ENCODE data around the gene STK32C. TPM values are rescaled to one million over a fixed set of nuclear protein-coding genes. Genes with fewer than 3 reads are reported as not detected.
"Not testable (repeated sequence)": the region's sequence is repeated elsewhere in the genome, so short reads cannot be mapped to it uniquely, and the experiment has no call there.

The STK32C gene
- polyA plus RNA-seq, 2 of the 4 experiments (the other 2 are of a cell fraction), result 29.9 to 43.6 TPM

- Histone ChIP-seq H3K9me3 (no peaks in the 10 kb centered on the region), H3K4me2 (no peak overlapping the region), H3K4me3 (no peak overlapping the region), H3K27ac (no peak overlapping the region), H3K4me1 (peaks cover 7% of the 10 kb centered on the region; the same call in 1 of the 3 replicates)
- CTCF ChIA-PET, result interaction anchor here (1.0 kb wide), 1 partner anchor 13 kb away, joined by 3 read pairs; no protein-coding TSS in a partner anchor
- no peak for TF ChIP-seq HOXA7 (CRISPR knock-in tag; IDR thresholded peaks at IDR 0.05)
- TF ChIP-seq POLR2AphosphoS2 (conservative IDR thresholded peaks at IDR 0.05; ENCODE audit: low read length), result no peak
- TF ChIP-seq, protein P1, sequence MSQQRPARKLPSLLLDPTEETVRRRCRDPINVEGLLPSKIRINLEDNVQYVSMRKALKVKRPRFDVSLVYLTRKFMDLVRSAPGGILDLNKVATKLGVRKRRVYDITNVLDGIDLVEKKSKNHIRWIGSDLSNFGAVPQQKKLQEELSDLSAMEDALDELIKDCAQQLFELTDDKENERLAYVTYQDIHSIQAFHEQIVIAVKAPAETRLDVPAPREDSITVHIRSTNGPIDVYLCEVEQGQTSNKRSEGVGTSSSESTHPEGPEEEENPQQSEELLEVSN (IDR thresholded peaks at IDR 0.05; ENCODE audit: borderline replicate concordance, low read depth), result no peak
- no peak for TF ChIP-seq ZSCAN20 (CRISPR knock-in tag; IDR thresholded peaks at IDR 0.05)
- no peak for TF ChIP-seq CHD4 (IDR thresholded peaks at IDR 0.05; ENCODE audit: borderline replicate concordance)
- no peak for TF ChIP-seq SMC3 (IDR thresholded peaks at IDR 0.05)
- no peak for TF ChIP-seq JUNB (IDR thresholded peaks at IDR 0.05)
- TF ChIP-seq, protein P2, sequence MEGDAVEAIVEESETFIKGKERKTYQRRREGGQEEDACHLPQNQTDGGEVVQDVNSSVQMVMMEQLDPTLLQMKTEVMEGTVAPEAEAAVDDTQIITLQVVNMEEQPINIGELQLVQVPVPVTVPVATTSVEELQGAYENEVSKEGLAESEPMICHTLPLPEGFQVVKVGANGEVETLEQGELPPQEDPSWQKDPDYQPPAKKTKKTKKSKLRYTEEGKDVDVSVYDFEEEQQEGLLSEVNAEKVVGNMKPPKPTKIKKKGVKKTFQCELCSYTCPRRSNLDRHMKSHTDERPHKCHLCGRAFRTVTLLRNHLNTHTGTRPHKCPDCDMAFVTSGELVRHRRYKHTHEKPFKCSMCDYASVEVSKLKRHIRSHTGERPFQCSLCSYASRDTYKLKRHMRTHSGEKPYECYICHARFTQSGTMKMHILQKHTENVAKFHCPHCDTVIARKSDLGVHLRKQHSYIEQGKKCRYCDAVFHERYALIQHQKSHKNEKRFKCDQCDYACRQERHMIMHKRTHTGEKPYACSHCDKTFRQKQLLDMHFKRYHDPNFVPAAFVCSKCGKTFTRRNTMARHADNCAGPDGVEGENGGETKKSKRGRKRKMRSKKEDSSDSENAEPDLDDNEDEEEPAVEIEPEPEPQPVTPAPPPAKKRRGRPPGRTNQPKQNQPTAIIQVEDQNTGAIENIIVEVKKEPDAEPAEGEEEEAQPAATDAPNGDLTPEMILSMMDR (IDR thresholded peaks at IDR 0.05), result no peak
- TF ChIP-seq HOXB5 (CRISPR knock-in tag; IDR thresholded peaks at IDR 0.05), result no peak
- no peak for TF ChIP-seq NR3C1 (IDR thresholded peaks at IDR 0.05)
- TF ChIP-seq, protein P3, sequence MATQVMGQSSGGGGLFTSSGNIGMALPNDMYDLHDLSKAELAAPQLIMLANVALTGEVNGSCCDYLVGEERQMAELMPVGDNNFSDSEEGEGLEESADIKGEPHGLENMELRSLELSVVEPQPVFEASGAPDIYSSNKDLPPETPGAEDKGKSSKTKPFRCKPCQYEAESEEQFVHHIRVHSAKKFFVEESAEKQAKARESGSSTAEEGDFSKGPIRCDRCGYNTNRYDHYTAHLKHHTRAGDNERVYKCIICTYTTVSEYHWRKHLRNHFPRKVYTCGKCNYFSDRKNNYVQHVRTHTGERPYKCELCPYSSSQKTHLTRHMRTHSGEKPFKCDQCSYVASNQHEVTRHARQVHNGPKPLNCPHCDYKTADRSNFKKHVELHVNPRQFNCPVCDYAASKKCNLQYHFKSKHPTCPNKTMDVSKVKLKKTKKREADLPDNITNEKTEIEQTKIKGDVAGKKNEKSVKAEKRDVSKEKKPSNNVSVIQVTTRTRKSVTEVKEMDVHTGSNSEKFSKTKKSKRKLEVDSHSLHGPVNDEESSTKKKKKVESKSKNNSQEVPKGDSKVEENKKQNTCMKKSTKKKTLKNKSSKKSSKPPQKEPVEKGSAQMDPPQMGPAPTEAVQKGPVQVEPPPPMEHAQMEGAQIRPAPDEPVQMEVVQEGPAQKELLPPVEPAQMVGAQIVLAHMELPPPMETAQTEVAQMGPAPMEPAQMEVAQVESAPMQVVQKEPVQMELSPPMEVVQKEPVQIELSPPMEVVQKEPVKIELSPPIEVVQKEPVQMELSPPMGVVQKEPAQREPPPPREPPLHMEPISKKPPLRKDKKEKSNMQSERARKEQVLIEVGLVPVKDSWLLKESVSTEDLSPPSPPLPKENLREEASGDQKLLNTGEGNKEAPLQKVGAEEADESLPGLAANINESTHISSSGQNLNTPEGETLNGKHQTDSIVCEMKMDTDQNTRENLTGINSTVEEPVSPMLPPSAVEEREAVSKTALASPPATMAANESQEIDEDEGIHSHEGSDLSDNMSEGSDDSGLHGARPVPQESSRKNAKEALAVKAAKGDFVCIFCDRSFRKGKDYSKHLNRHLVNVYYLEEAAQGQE (IDR thresholded peaks at IDR 0.05), result no peak
- 78% methylated on average over 12 of the region's 21 CpGs for WGBS (ENCODE audit: missing lambda C conversion rate)
- ATAC-seq (no peak), FAIRE-seq (no peak), DNase-seq (ENCODE audit: low read depth in 1 of 2, low spot score in 1 of 2) (no peak)
- POLR2A ChIA-PET, result no interaction called here
Observed at GRCh38 chr10:132269266-132270230, 38.2 kb downstream of the STK32C start.

DNA sequence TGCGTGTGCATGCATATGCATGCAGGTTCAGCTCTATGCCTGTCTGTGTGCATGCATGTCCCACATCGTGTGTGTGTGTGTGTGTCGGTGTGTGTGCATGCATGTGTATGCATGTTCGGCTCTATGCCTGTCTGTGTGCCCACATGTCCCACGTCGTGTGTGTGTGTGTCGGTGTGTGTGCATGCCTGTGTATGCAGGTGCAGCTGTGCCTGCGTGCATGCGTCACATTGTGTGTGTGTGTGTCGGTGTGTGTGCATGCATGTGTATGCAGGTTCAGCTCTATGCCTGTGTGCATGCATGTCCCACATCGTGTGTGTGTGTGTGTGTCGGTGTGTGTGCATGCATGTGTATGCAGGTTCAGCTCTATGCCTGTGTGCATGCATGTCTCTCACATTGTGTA is 39.8 kb downstream of the STK32C start:
- H3K4me3 ChIP-seq; H3K27ac ChIP-seq; H3K9me3 ChIP-seq; H3K4me2 ChIP-seq; FAIRE-seq; DNase-seq (ENCODE audit: low read depth in 1 of 2, low spot score in 1 of 2); H3K4me1 ChIP-seq; ATAC-seq; POLR2A ChIA-PET: not testable (repeated sequence)
- WGBS (ENCODE audit: missing lambda C conversion rate), result 90% methylated on average over 11 of the region's 12 CpGs
- CTCF ChIA-PET, result interaction anchor here (1.1 kb wide), 1 partner anchor 9 kb away, joined by 3 read pairs; no protein-coding TSS in a partner anchor

GRCh38 chr10:132266594-132267161 is 41.1 kb downstream of the STK32C start:
- 83% methylated on average over 20 of the region's 25 CpGs for WGBS (ENCODE audit: missing lambda C conversion rate)
- DNase-seq (ENCODE audit: low read depth in 1 of 2, low spot score in 1 of 2) (no peak), ATAC-seq (no peak; a peak in 1 of 6 replicates), FAIRE-seq (no peak)
- TF ChIP-seq SREBF2 (IDR thresholded peaks at IDR 0.05) (no peak), CBX8 (IDR thresholded peaks at IDR 0.05) (no peak), KDM1A (IDR thresholded peaks at IDR 0.05; ENCODE audit: low read depth) (no peak), HOXB13 (CRISPR knock-in tag; IDR thresholded peaks at IDR 0.05; ENCODE audit: low read depth) (no peak), ELK1 (IDR thresholded peaks at IDR 0.05; ENCODE audit: low read depth, low read length) (no peak), POLR2A (IDR thresholded peaks at IDR 0.05; ENCODE audit: low read length) (no peak), RFX5 (IDR thresholded peaks at IDR 0.05) (no peak), RAD21 (conservative IDR thresholded peaks at IDR 0.05 in 1 of 2, IDR thresholded peaks at IDR 0.05 in 1 of 2) (no peak)
- TF ChIP-seq, protein P4, sequence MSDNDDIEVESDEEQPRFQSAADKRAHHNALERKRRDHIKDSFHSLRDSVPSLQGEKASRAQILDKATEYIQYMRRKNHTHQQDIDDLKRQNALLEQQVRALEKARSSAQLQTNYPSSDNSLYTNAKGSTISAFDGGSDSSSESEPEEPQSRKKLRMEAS (IDR thresholded peaks at IDR 0.05), result no peak
- Histone ChIP-seq H3K4me3 (no peak overlapping the region), H3K4me1 (peaks cover 7% of the 10 kb centered on the region; the same call in 1 of the 3 replicates), H3K27ac (no peak overlapping the region), H3K9me3 (no peaks in the 10 kb centered on the region), H3K4me2 (no peak overlapping the region)
- ChIA-PET POLR2A (no interaction called here), CTCF (interaction anchor here (1.3 kb wide), 1 partner anchor 11 kb away, joined by 3 read pairs; no protein-coding TSS in a partner anchor)

Measured in A549 (cell line).